Keratinocyte (primary cell): ENCODE measurements around the gene DMRT3. TPM values are rescaled to one million over a fixed set of nuclear protein-coding genes. Genes with fewer than 3 reads are reported as not detected.

Experiments used
- DNase-seq: peaks from one replicate; pipeline ENCODE4 v3.0.0-alpha.2; 2011; ENCODE audit warnings: low read depth, missing footprints, low spot score
- FAIRE-seq: peaks from 2 replicates; lab custom pipeline; 2011; peaks lifted over from hg19 to GRCh38; lab: Jason Lieb, UNC
- H2AFZ ChIP-seq: 2 replicates; pipeline ENCODE4 v1.6.0; 2012; ENCODE audit warnings: low read length, control low read depth, inconsistent platforms; ENCODE audit not compliant: control insufficient read depth
- H3K27ac ChIP-seq: 2 replicates; pipeline ENCODE4 v1.5.1; 2011; ENCODE audit warnings: low read length; ENCODE audit not compliant: control insufficient read depth, insufficient read depth
- H3K27me3 ChIP-seq: 3 replicates; pipeline ENCODE4 v1.6.0; 2011; ENCODE audit warnings: low read length; ENCODE audit not compliant: control insufficient read depth, insufficient read depth; ENCODE audit errors: extremely low read depth
- H3K36me3 ChIP-seq, 2 experiments: 2 replicates in 1 of 2; 3 replicates in 1 of 2; pipeline ENCODE4 v1.5.1; 2011; ENCODE audit warnings: low read length in 2 of 2, mild to moderate bottlenecking in 1 of 2; ENCODE audit not compliant: control insufficient read depth in 2 of 2, insufficient read depth in 2 of 2; ENCODE audit errors: extremely low read depth in 1 of 2
- H3K4me1 ChIP-seq: 3 replicates; pipeline ENCODE4 v1.5.1; 2011; ENCODE audit warnings: low read length; ENCODE audit not compliant: control insufficient read depth, insufficient read depth; ENCODE audit errors: extremely low read depth
- H3K4me2 ChIP-seq: 3 replicates; pipeline ENCODE4 v1.6.0; 2011; ENCODE audit warnings: low read depth, low read length; ENCODE audit not compliant: control insufficient read depth, insufficient read depth; ENCODE audit errors: extremely low read depth
- H3K4me3 ChIP-seq, 3 experiments: fragments of 200-600 bp in 1 of 3; sonication (generic) in 1 of 3; 2 replicates in 2 of 3; 3 replicates in 1 of 3; pipeline ENCODE4 v1.5.1; 2011 to 2016; ENCODE audit warnings: low read length in 3 of 3, mild to moderate bottlenecking in 3 of 3, control low read depth in 2 of 3, inconsistent platforms in 1 of 3, low read depth in 1 of 3, mixed read lengths in 1 of 3, mixed run types in 1 of 3, moderate library complexity in 1 of 3; ENCODE audit not compliant: control insufficient read depth in 2 of 3, insufficient read depth in 2 of 3; ENCODE audit errors: extremely low read depth in 1 of 3
- H3K79me2 ChIP-seq: 2 replicates; pipeline ENCODE4 v1.6.0; 2012; ENCODE audit warnings: low read length; ENCODE audit not compliant: control insufficient read depth, insufficient read depth
- H3K9ac ChIP-seq: 3 replicates; pipeline ENCODE4 v1.6.0; 2011; ENCODE audit warnings: low read length; ENCODE audit not compliant: control insufficient read depth, insufficient read depth; ENCODE audit errors: extremely low read depth
- H3K9me1 ChIP-seq: 3 replicates; pipeline ENCODE4 v1.6.0; 2011; ENCODE audit warnings: low read length; ENCODE audit not compliant: control insufficient read depth, insufficient read depth; ENCODE audit errors: extremely low read depth
- H3K9me3 ChIP-seq: 2 replicates; pipeline ENCODE4 v1.5.1; 2012; ENCODE audit warnings: low read depth, low read length; ENCODE audit not compliant: control insufficient read depth
- H4K20me1 ChIP-seq: 3 replicates; pipeline ENCODE4 v1.6.0; 2011; ENCODE audit warnings: low read length; ENCODE audit not compliant: control insufficient read depth, insufficient read depth; ENCODE audit errors: extremely low read depth
- EZH2 ChIP-seq: IDR thresholded peaks from one replicate; pipeline ENCODE4 v1.6.1; 2012; ENCODE audit warnings: inconsistent platforms, mild to moderate bottlenecking, low read length, moderate library complexity
- dilution Hi-C: fragments of 300-500 bp; cut with MboI; formaldehyde crosslinking; loops from one replicate; pipeline ENCODE4 v1.7.0; 2020; ENCODE audit warnings: low sequenced_read_pairs; ENCODE audit not compliant: extremely low pct_ligation_motif_present
- polyA plus RNA-seq, 5 experiments: library from polyadenylated mRNA; depleted of rRNA in 3 of 5; stranded (reverse) in 3 of 5; stranded (forward) in 1 of 5; unstranded in 1 of 5; fragments of >200 nt; gene quantifications; 1 replicate in 1 of 5; 2 replicates in 3 of 5; 3 replicates in 1 of 5; pipeline versions ENCODE4 v1.2.1 to v1.2.3, GENCODE V29; 2011 to 2012; ENCODE audit warnings: missing spikeins in 2 of 5, low read depth in 1 of 5, low replicate concordance in 1 of 5
- TF ChIP-seq, protein P1 (sequence below), 3 experiments: IDR thresholded peaks in 1 of 3; conservative IDR thresholded peaks in 1 of 3; optimal IDR thresholded peaks in 1 of 3; 2 replicates in 2 of 3; 3 replicates in 1 of 3; pipeline versions ENCODE3 to v1.5.1; 2011; ENCODE audit warnings: low read length in 3 of 3, mild to moderate bottlenecking in 3 of 3, moderate library complexity in 2 of 3, control low read depth in 1 of 3, inconsistent platforms in 1 of 3; ENCODE audit not compliant: insufficient read depth in 2 of 3; ENCODE audit errors: extremely low read depth in 1 of 3

Gene DMRT3
- polyA plus RNA-seq, 1 donor (not counting 4 experiments of a cell fraction or from before 2014, with no cell fraction given): not detected

DNA sequence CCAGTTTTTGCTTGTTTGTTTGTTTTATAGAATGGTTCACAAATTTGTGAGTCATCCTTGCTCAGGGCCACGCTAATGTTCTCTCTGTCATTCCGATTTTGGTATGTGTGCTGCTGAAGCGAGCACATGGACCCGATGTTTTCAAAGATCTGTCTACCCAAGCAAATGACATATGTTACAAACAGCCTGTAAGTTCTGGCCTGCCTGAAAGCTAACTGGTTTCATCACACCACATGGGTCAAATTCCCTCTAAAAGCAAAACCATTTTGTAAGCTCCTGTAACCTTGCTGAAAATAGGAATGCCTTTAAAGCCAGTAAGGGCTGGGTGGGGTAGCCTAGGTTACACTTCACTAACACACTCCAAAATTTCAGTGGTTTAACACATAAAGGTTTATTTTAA is 25.4 kb downstream of the DMRT3 start:
- Histone ChIP-seq H3K27me3 (no peaks in the 10 kb centered on the region), H4K20me1 (no peaks in the 10 kb centered on the region), H3K9me3 (no peaks in the 10 kb centered on the region), H3K36me3 (no peaks in the 10 kb centered on the region), H2AFZ (no peak overlapping the region), H3K9ac (no peak overlapping the region), H3K9me1 (no peaks in the 10 kb centered on the region), H3K4me3 (no peak overlapping the region), H3K79me2 (no peaks in the 10 kb centered on the region), H3K4me2 (no peak overlapping the region), H3K4me1 (no peaks in the 10 kb centered on the region), H3K27ac (no peak overlapping the region)
- TF ChIP-seq EZH2: no peak
- TF ChIP-seq, protein P1, sequence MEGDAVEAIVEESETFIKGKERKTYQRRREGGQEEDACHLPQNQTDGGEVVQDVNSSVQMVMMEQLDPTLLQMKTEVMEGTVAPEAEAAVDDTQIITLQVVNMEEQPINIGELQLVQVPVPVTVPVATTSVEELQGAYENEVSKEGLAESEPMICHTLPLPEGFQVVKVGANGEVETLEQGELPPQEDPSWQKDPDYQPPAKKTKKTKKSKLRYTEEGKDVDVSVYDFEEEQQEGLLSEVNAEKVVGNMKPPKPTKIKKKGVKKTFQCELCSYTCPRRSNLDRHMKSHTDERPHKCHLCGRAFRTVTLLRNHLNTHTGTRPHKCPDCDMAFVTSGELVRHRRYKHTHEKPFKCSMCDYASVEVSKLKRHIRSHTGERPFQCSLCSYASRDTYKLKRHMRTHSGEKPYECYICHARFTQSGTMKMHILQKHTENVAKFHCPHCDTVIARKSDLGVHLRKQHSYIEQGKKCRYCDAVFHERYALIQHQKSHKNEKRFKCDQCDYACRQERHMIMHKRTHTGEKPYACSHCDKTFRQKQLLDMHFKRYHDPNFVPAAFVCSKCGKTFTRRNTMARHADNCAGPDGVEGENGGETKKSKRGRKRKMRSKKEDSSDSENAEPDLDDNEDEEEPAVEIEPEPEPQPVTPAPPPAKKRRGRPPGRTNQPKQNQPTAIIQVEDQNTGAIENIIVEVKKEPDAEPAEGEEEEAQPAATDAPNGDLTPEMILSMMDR (optimal IDR thresholded peaks at IDR 0.05 in 1 of 3, IDR thresholded peaks at IDR 0.05 in 1 of 3, conservative IDR thresholded peaks at IDR 0.05 in 1 of 3; ENCODE audit: extremely low read depth in 1 of 3, insufficient read depth in 2 of 3, low read length in 3 of 3): no peak
- DNase-seq (no peak), FAIRE-seq (no peak)
- dilution Hi-C loops: no loop called here

DNA sequence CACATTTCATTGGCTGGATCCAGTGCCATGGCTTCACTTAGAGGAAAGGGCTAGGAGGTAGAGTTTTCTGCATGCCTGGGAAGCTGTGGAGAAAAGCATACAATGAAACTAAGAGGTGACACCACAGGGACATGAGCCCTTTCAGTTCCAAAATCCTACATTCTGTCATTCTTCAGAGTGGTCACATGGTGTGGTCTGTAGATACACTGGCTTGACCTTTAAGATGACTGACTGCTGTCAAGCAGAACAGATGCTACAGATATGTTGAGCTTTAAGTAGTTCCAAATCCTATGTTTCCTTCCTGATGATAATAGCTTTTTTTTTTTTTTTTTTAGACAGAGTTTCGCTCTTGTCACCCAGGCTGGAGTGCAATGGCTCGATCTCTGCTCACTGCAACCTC is 26.2 kb downstream of the DMRT3 start:
- Histone ChIP-seq H4K20me1 (no peaks in the 10 kb centered on the region), H3K4me2 (no peak overlapping the region), H3K4me1 (no peaks in the 10 kb centered on the region), H3K36me3 (no peaks in the 10 kb centered on the region), H3K79me2 (no peaks in the 10 kb centered on the region), H3K4me3 (no peak overlapping the region), H3K27ac (no peak overlapping the region), H3K9ac (no peak overlapping the region), H3K27me3 (no peaks in the 10 kb centered on the region), H2AFZ (no peak overlapping the region), H3K9me1 (no peaks in the 10 kb centered on the region), H3K9me3 (no peaks in the 10 kb centered on the region)
- dilution Hi-C loops: no loop called here
- TF ChIP-seq EZH2: no peak
- TF ChIP-seq, protein P1 (optimal IDR thresholded peaks at IDR 0.05 in 1 of 3, IDR thresholded peaks at IDR 0.05 in 1 of 3, conservative IDR thresholded peaks at IDR 0.05 in 1 of 3; ENCODE audit: extremely low read depth in 1 of 3, insufficient read depth in 2 of 3, low read length in 3 of 3): no peak
- DNase-seq (no peak), FAIRE-seq (no peak)
